Osteoblast (primary cell): ENCODE data around the gene ACTG1. TPM values are rescaled to one million over a fixed set of nuclear protein-coding genes. Genes with fewer than 3 reads are reported as not detected.

ENCODE experiments used
- DNase-seq: peaks from one replicate; pipeline ENCODE4 v3.0.0; 2011; ENCODE audit warnings: low spot score, mixed read lengths; ENCODE audit not compliant: insufficient read length; ENCODE audit errors: missing footprints
- H2AFZ ChIP-seq: 2 replicates; pipeline ENCODE4 v1.6.0; 2011; ENCODE audit warnings: mild to moderate bottlenecking, low read length
- H3K27ac ChIP-seq: 2 replicates; pipeline ENCODE4 v1.5.1; 2011; ENCODE audit warnings: mild to moderate bottlenecking, low read depth, low read length, moderate library complexity
- H3K27me3 ChIP-seq: 2 replicates; pipeline ENCODE4 v1.6.0; 2012; ENCODE audit warnings: mild to moderate bottlenecking, control low read depth, inconsistent platforms, low read length, moderate library complexity; ENCODE audit not compliant: insufficient read depth
- H3K36me3 ChIP-seq: 2 replicates; pipeline ENCODE4 v1.5.1; 2011; ENCODE audit warnings: mild to moderate bottlenecking, low read length, control low read depth, moderate library complexity; ENCODE audit not compliant: insufficient read depth
- H3K4me1 ChIP-seq: 2 replicates; pipeline ENCODE4 v1.5.1; 2011; ENCODE audit warnings: mild to moderate bottlenecking, low read length, control low read depth, moderate library complexity; ENCODE audit not compliant: insufficient read depth
- H3K4me2 ChIP-seq: 2 replicates; pipeline ENCODE4 v1.6.0; 2011; ENCODE audit warnings: mild to moderate bottlenecking, low read length; ENCODE audit not compliant: insufficient read depth
- H3K4me3 ChIP-seq: fragments of 200-600 bp; sonication (generic); 3 replicates; pipeline ENCODE4 v1.5.1; 2012; ENCODE audit warnings: mild to moderate bottlenecking, low read length, inconsistent platforms; ENCODE audit not compliant: insufficient read depth
- H3K79me2 ChIP-seq: 2 replicates; pipeline ENCODE4 v1.6.0; 2012; ENCODE audit warnings: mild to moderate bottlenecking, low read length, control low read depth, inconsistent platforms; ENCODE audit not compliant: insufficient read depth
- H3K9me3 ChIP-seq: 2 replicates; pipeline ENCODE4 v1.5.1; 2011; ENCODE audit warnings: low read depth, low read length, control low read depth
- H4K20me1 ChIP-seq: 2 replicates; pipeline ENCODE4 v1.6.0; 2012; ENCODE audit warnings: mild to moderate bottlenecking, low read length, control low read depth; ENCODE audit not compliant: insufficient read depth
- CTCF ChIP-seq: IDR thresholded peaks from 2 replicates; pipeline ENCODE4 v1.5.1; 2011; ENCODE audit warnings: mild to moderate bottlenecking, low read depth, low read length, moderate library complexity; ENCODE audit errors: extremely low read depth
- total RNA-seq: library from RNA; depleted of rRNA; stranded (reverse); fragments of >200 nt; gene quantifications from 2 replicates; pipeline ENCODE4 v1.2.3, GENCODE V29; 2012

The ACTG1 gene
- total RNA-seq, 1 donor: 13,273 TPM

GRCh38 chr17:81547614-81547982 lies 35.0 kb upstream of the ACTG1 start:
- H3K9me3 ChIP-seq: no peaks in the 10 kb centered on the region
- peaks cover 45% of the 10 kb centered on the region for H3K79me2 ChIP-seq
- H3K4me1 ChIP-seq: peaks cover 5% of the 10 kb centered on the region
- peak; percentile 66 for DNase-seq
- TF ChIP-seq CTCF: no peak
- H3K4me2 ChIP-seq: no peak overlapping the region
- H3K36me3 ChIP-seq: peaks cover 73% of the 10 kb centered on the region
- H3K4me3 ChIP-seq: no peak overlapping the region
- no peak overlapping the region for H2AFZ ChIP-seq
- no peaks in the 10 kb centered on the region for H3K27me3 ChIP-seq
- H3K27ac ChIP-seq: no peak overlapping the region
- peaks cover 31% of the 10 kb centered on the region for H4K20me1 ChIP-seq

- Histone ChIP-seq H3K4me2 (no peak overlapping the region), H3K79me2 (peaks cover 42% of the 10 kb centered on the region), H2AFZ (no peak overlapping the region), H4K20me1 (peaks cover 31% of the 10 kb centered on the region), H3K9me3 (no peaks in the 10 kb centered on the region), H3K27ac (no peak overlapping the region), H3K4me3 (no peak overlapping the region), H3K27me3 (no peaks in the 10 kb centered on the region), H3K4me1 (peaks cover 5% of the 10 kb centered on the region), H3K36me3 (peaks cover 76% of the 10 kb centered on the region)
- no peak for TF ChIP-seq CTCF
- DNase-seq: peak; percentile 77
These were observed 34.5 kb upstream of the ACTG1 start for GRCh38 chr17:81546906-81547613.

GRCh38 chr17:81545160-81545949 lies 32.8 kb upstream of the ACTG1 start:
- peaks cover 19% of the 10 kb centered on the region for H4K20me1 ChIP-seq
- no peak overlapping the region for H3K4me3 ChIP-seq
- DNase-seq: peak; percentile 69
- peaks cover 80% of the 10 kb centered on the region for H3K36me3 ChIP-seq
- no peaks in the 10 kb centered on the region for H3K4me1 ChIP-seq
- peaks cover 25% of the 10 kb centered on the region for H3K79me2 ChIP-seq
- no peak overlapping the region for H3K27ac ChIP-seq
- no peaks in the 10 kb centered on the region for H3K9me3 ChIP-seq
- no peak overlapping the region for H2AFZ ChIP-seq
- no peaks in the 10 kb centered on the region for H3K27me3 ChIP-seq
- no peak overlapping the region for H3K4me2 ChIP-seq
- no peak for TF ChIP-seq CTCF
